T-helper 1 cell treated with Interleukin-12 subunit alpha and Interleukin-12 subunit beta and Interleukin-4 antibody, amounts not matched to agents 30 μg/mL and 1 μg/mL, for 36 hours (primary cell): ENCODE measurements around the gene PARG.
"Not testable (repeated sequence)": the region's sequence is repeated elsewhere in the genome, so short reads cannot be mapped to it uniquely, and the experiment has no call there.

Experiments used
- H3K27ac Mint-ChIP-seq: one replicate; pipeline ENCODE4 v1.8.0; 2021; ENCODE audit warnings: mild to moderate bottlenecking, mixed read lengths
- H3K27me3 Mint-ChIP-seq: one replicate; pipeline ENCODE4 v1.8.0; 2021; ENCODE audit warnings: low read depth, mixed read lengths
- H3K36me3 Mint-ChIP-seq: one replicate; pipeline ENCODE4 v1.8.0; 2021; ENCODE audit warnings: low read depth, mixed read lengths
- H3K4me1 Mint-ChIP-seq: one replicate; pipeline ENCODE4 v1.8.0; 2021; ENCODE audit warnings: low read depth, mixed read lengths
- H3K4me3 Mint-ChIP-seq: one replicate; pipeline ENCODE4 v1.8.0; 2021; ENCODE audit warnings: mild to moderate bottlenecking, moderate library complexity, mixed read lengths
- H3K9me3 Mint-ChIP-seq: one replicate; pipeline ENCODE4 v1.8.0; 2021; ENCODE audit warnings: mixed read lengths

PARG gene

DNA sequence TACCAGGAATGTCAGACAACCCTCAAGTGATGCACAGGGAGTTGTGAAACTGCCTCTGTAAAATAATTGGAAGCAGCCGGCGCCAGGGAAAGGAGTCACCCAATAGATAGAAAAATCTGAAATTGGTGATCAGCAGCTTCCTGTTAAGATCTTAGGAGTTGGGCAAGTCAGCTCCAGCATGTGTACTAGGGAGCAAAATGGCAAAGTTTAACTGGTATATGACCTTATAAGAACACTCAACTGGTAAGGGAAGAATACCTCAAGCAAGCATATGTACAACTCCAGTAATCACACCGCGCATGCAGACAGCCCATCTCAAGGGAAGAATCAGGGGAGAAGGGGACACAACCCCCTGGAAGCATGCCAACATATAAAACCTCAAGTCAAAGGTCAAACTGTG, 18.3 kb downstream of the PARG start:
- not testable (repeated sequence) for H3K4me3 Mint-ChIP-seq, H3K27me3 Mint-ChIP-seq, H3K27ac Mint-ChIP-seq, H3K36me3 Mint-ChIP-seq, H3K4me1 Mint-ChIP-seq, H3K9me3 Mint-ChIP-seq

DNA sequence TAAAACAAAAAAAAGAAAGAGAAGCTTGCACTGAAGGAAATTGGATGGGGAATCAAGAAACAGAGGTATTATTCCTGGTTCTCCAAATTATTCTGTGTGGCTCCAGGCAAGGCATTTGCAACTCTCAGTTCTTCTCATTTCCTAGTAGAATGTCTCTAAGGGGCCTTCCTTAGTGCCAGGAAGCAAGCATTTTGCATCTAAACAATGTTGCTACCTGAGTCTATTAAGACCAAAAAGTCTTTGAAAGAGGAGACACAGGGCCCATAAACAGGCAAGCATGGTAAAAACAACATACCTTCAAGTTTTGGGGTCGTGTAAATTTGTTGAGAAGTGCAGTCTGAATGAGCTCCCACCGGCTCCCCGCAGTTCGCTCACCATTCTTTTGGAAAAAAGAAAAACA, 19.8 kb downstream of the PARG start:
- not testable (repeated sequence) for H3K36me3 Mint-ChIP-seq, H3K27me3 Mint-ChIP-seq, H3K4me3 Mint-ChIP-seq, H3K9me3 Mint-ChIP-seq, H3K27ac Mint-ChIP-seq, H3K4me1 Mint-ChIP-seq

DNA sequence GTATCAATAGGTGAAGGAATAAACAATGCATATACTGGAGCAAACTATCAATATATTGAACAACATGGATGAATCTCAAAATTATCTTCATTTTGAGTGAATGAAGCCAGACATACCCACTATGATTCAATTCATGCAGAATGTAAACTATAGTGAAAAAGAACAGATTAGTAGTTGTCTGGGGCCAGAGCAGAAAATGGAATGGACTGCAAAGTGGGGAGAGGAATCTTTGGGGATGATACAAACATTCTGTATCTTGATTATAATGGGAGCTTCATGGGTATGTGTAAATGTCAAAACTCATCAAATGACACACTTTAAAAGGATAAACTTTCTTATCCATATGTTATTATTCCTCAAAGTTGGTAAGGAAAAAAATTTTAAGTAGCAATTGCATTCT, 23.9 kb downstream of the PARG start:
- H3K9me3 Mint-ChIP-seq, H3K27ac Mint-ChIP-seq, H3K4me3 Mint-ChIP-seq, H3K27me3 Mint-ChIP-seq, H3K36me3 Mint-ChIP-seq, H3K4me1 Mint-ChIP-seq: not testable (repeated sequence)

DNA sequence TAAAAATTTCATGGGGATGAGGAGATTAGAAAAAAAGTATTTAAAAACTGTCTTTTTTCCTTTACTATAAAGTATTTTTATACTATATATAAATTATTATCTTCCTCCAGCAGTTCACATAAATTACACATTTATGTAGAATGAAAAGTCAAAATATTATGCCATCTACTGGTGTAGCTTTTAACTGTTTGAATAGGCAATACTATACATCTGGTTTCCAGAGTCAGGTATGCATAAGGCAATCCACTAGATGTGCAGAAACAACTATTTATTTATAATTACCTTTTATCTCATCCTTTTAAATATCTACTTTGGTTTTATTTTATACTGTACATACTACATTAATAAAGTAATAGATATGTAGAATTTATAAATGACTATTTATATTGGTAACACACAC, 25.4 kb downstream of the PARG start:
- not testable (repeated sequence) for H3K4me3 Mint-ChIP-seq, H3K4me1 Mint-ChIP-seq, H3K9me3 Mint-ChIP-seq, H3K27ac Mint-ChIP-seq, H3K27me3 Mint-ChIP-seq, H3K36me3 Mint-ChIP-seq

DNA sequence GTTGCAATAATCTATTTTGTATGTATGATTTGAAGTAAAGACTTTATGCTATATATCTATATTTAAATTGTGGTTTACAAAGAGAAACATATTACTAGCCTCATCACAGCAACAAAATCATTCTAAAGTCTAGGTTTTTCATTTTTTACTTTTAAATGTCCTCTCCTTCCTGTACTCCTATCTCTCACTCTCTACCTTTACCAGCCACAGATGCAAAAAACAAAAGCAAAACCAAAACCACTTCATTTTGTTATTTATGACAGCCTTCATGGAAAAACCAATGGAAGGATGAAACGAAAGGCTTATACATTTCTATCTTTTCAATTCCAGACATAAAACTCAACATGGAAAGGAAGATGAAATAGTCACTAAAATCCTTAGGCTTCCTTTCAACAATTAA, 31.5 kb downstream of the PARG start:
- H3K9me3 Mint-ChIP-seq, H3K4me1 Mint-ChIP-seq, H3K4me3 Mint-ChIP-seq, H3K27ac Mint-ChIP-seq, H3K27me3 Mint-ChIP-seq, H3K36me3 Mint-ChIP-seq: not testable (repeated sequence)

DNA sequence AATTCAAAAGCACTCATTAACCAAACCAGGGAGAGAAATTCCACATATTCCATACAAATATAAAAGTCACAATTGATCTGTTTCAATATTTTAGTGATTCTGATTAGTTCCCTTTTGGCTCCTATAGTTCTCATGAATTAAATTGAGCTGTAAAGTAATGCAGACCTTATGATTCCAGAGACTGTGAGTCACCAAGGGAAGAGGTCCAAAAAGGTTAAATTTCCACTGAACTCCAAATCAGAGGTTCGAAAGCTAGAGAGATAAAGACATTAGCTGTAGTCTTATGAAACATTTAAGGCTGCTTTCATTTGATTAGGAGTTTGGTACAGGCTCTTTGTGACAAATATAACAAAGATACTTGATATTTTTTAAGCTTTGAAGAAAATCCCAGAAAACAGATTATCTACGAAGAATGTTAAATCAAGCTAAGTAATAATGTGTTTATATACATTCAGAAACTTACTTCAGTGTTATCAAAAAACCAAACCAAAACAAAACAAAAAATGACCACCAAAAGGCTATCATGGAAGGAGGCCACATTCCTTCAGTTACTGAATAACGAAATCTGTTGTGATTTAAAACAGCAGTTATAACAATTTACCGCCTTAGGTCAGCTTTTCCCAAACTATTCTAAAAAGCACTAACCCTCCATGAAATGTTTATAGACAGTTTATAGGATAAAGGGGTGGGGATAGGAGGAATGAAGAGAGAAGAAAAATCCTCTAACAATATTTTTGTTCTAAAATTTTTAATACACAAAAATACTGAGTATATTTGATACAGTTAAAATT, 33.3 kb downstream of the PARG start:
- not testable (repeated sequence) for H3K27me3 Mint-ChIP-seq, H3K27ac Mint-ChIP-seq, H3K4me1 Mint-ChIP-seq, H3K36me3 Mint-ChIP-seq, H3K9me3 Mint-ChIP-seq, H3K4me3 Mint-ChIP-seq

DNA sequence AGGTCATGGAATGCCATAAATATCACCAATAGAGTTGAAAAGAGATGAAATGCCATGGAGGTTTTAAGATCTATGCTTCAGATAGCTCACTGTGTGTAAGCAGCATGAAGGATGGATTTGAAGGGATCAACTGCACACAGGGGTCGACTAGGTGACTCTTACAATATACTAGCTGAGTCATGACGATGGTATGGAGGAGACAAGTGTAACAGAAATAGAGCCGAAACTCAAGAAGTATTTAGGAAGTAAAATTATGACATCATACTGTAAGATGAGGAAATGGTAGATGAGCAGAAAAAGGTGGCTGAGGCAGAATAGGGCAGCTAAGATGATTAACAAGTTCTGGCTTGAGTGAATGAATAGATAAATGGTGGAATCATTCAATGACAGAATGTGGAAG, 38.0 kb downstream of the PARG start:
- not testable (repeated sequence) for H3K27ac Mint-ChIP-seq, H3K4me1 Mint-ChIP-seq, H3K36me3 Mint-ChIP-seq, H3K27me3 Mint-ChIP-seq, H3K9me3 Mint-ChIP-seq, H3K4me3 Mint-ChIP-seq

DNA sequence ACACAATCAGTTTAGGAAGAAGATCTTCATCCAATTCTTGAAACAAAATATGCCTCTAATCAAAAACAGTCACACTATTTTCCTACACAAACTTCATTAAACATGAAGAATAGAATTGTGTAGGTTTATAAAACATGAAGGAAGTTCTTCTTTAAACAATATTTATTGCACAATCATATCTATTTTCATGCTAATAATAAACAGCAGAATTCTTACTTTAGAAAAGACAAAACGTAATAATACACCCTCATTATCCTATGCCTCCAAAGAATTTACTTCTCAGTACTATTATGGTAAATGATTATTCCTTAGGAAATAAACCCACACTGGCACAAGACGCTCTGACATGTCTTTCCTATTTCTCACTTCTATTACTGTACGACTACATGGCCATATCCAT, 41.4 kb downstream of the PARG start:
- not testable (repeated sequence) for H3K27me3 Mint-ChIP-seq, H3K4me3 Mint-ChIP-seq, H3K9me3 Mint-ChIP-seq, H3K4me1 Mint-ChIP-seq, H3K36me3 Mint-ChIP-seq, H3K27ac Mint-ChIP-seq

DNA sequence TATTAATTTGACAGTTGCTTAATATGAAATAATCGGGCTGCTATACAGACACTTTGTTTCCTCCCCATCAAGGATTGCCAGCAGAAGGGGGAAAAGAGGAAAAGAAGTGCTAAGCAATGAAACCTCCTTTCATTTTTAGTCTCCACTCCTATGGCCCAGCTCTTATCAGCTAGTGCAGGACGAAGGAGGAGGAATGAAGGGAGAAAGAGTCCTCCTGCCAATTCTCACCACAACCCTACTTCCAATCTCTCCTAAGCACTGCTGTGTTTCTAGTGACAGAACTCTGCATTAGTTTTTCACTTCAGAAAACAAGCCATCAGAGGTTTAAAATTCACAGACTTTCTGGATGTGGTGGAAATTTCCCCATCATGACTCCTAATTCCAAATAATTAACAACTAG, 41.8 kb downstream of the PARG start:
- H3K27ac Mint-ChIP-seq = not testable (repeated sequence)

DNA sequence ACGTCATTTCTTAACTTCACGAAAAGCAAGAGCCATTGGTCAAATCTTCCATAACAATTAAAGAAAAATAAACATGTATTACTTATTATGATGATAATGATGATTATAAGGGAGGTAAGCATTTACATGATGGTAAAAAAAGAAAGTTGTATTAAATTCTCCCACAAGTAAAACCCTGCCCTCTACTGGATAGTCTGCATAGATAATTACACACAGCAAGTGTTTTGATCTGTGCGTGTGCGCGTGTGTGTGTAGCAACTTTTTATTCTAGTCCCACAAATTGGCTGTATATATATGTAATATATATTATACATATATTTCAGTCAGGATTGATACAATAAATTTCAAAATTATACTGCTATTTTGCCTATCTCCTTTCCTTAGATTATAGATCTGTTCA, 51.8 kb downstream of the PARG start:
- H3K27me3 Mint-ChIP-seq, H3K27ac Mint-ChIP-seq, H3K4me3 Mint-ChIP-seq, H3K9me3 Mint-ChIP-seq, H3K36me3 Mint-ChIP-seq, H3K4me1 Mint-ChIP-seq: not testable (repeated sequence)

More for the DNA sequence above, 41.8 kb downstream of the PARG start:
- not testable (repeated sequence) for H3K36me3 Mint-ChIP-seq, H3K9me3 Mint-ChIP-seq, H3K27me3 Mint-ChIP-seq, H3K4me1 Mint-ChIP-seq, H3K4me3 Mint-ChIP-seq

DNA sequence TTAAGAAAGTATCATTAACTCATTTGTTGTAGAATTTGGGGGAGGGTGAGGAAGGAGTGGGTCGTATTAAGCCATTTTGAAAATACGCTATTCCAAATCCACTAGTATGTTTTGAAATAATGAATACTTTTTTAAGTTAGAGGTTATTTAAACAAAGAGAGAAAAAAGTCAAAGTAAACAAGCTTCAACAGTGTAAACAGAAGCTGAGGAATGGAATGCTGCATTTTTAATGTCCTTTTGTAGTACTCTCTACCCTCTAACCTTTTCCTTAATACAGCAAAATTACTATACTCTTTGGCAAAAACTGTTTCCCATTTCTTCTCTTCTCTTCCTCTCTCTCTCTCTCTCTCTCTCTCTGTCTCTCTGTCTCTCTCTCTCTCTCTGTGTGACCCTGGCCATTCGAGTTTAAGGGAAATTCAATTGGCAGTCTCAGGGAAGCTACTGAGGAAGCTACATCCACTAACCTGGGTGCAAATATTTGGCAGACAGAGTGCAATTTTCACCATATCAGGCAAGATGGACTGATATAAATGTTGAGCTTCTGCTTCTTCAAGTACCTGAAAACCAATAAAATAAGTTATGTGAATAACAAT, 57.0 kb downstream of the PARG start:
- H3K27ac Mint-ChIP-seq, H3K27me3 Mint-ChIP-seq, H3K4me1 Mint-ChIP-seq, H3K36me3 Mint-ChIP-seq, H3K4me3 Mint-ChIP-seq, H3K9me3 Mint-ChIP-seq: not testable (repeated sequence)

DNA sequence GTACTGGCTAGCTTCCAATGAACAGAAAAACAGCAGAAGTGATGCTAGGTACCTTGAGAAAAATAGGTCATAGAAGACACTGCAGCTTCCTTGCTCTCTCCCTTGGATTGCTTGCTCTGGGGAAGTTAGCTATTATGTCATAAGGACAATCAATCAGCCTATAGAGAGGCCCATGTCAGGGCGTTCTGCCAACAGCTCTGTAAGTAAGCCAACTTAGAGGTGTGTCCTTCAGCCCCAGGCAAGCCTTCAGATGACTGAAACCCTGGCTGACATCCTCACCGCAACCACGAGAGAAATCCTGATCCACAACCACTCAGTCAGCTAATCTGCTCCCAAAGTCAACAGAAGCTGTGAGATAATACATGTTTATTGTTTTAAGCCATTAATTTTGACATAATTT, 58.0 kb downstream of the PARG start:
- not testable (repeated sequence) for H3K9me3 Mint-ChIP-seq, H3K27me3 Mint-ChIP-seq, H3K36me3 Mint-ChIP-seq, H3K4me1 Mint-ChIP-seq, H3K4me3 Mint-ChIP-seq, H3K27ac Mint-ChIP-seq

DNA sequence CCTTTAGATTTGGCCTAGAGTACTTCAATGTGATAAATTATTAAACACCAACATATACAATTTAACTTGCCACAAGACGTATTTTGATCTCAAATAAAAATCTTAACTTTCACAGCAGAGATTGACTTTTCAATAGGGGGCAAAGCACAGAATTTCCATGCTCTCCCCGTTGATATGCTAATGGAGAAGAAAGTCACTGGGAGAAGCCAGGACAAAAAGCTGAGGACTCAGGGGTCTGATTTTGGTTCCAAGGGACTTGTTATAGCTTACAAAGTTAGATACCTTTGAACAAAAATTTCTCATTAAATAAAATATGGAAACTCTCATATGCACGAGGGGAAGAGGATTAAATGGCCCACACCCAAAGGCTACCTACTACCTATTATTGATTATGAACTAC, 59.5 kb downstream of the PARG start:
- not testable (repeated sequence) for H3K27me3 Mint-ChIP-seq, H3K27ac Mint-ChIP-seq, H3K9me3 Mint-ChIP-seq, H3K4me1 Mint-ChIP-seq, H3K36me3 Mint-ChIP-seq, H3K4me3 Mint-ChIP-seq

DNA sequence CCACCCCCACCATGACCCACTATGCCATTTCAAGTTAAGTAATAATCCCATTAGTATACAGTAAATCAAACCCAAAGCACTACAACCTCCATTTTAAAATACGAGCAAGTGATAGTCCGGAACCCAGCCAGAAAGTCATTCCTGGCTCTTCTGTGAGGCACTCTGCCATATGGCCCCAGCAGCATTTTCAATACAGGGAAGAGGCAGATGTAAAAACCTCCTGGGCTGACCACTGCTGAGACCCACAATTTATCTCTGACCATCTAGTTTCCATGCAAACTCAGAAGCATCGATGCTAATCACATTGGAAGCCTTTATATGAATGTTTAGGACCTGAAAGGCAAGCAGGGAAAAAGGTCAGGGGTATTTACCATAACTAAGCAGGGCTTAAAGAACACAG, 69.1 kb downstream of the PARG start:
- not testable (repeated sequence) for H3K9me3 Mint-ChIP-seq, H3K4me1 Mint-ChIP-seq

DNA sequence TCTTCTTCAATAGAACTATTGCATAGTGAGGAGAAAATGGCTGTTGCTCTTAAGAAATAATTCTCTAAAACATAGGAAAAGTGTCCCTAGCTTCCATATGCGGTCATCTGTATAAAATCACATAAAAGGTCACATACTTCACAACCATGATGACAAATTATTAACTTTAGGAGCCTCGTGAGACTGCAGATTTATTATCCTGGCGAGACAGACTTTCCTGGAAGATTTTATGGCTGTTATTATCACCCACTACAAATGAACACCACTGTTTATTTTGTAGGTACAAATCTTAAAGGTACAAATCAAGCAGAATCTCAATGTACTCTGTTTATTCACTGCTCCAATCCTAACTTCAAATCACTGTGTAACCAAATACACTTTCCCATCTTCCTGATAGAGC, 70.4 kb downstream of the PARG start:
- not testable (repeated sequence) for H3K27ac Mint-ChIP-seq, H3K36me3 Mint-ChIP-seq, H3K9me3 Mint-ChIP-seq, H3K4me1 Mint-ChIP-seq, H3K27me3 Mint-ChIP-seq, H3K4me3 Mint-ChIP-seq

More for the DNA sequence above, 69.1 kb downstream of the PARG start:
- not testable (repeated sequence) for H3K27ac Mint-ChIP-seq, H3K4me3 Mint-ChIP-seq, H3K36me3 Mint-ChIP-seq, H3K27me3 Mint-ChIP-seq

DNA sequence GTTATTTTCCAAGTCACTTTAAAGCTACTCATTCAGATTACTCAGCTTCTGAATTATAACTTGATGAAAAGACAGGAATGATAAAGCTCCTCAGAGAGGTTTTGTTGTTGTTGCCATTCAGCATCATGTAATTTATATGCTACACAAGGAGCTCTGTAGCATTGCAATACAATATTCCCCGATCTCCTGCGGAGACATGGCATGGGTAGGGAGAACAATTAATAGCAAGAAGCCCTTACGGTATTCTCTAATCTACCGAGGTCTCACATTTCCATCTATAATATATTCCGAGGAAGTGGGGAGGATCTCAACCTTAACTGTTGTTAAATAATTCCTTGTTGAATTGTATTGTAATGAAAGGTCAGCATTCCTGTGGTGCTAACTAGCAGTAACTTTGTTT, 81.9 kb downstream of the PARG start:
- not testable (repeated sequence) for H3K36me3 Mint-ChIP-seq, H3K4me3 Mint-ChIP-seq, H3K9me3 Mint-ChIP-seq, H3K4me1 Mint-ChIP-seq, H3K27me3 Mint-ChIP-seq, H3K27ac Mint-ChIP-seq
